Measurements from ENCODE around the gene ERP44.

- TF ChIP-seq PKNOX1 (IDR thresholded peaks at IDR 0.05) = no peak
- TF ChIP-seq ZNF384 (IDR thresholded peaks at IDR 0.05) = no peak
- no peak for TF ChIP-seq FOXK2 (IDR thresholded peaks at IDR 0.05)
- no peak for TF ChIP-seq TARDBP (IDR thresholded peaks at IDR 0.05)
- TF ChIP-seq HDGF (IDR thresholded peaks at IDR 0.05; ENCODE audit: borderline replicate concordance) = no peak
- TF ChIP-seq ELF4 (IDR thresholded peaks at IDR 0.05) = no peak
- TF ChIP-seq FOXA1 (IDR thresholded peaks at IDR 0.05) = no peak
- TF ChIP-seq BHLHE40 (IDR thresholded peaks at IDR 0.05; ENCODE audit: borderline replicate concordance) = no peak
- TF ChIP-seq SUZ12 (IDR thresholded peaks at IDR 0.05) = no peak
- no peak for TF ChIP-seq LEF1 (IDR thresholded peaks at IDR 0.05; ENCODE audit: borderline replicate concordance)
- TF ChIP-seq SP1 (IDR thresholded peaks at IDR 0.05) = no peak
- TF ChIP-seq FOXM1 (IDR thresholded peaks at IDR 0.05; ENCODE audit: borderline replicate concordance) = no peak
- TF ChIP-seq NFRKB (IDR thresholded peaks at IDR 0.05) = no peak
Observed at GRCh38 chr9:100087218-100087617, 11.6 kb downstream of the ERP44 start.

Measured in HEK293T (cell line).